ENCODE data around the gene MAP3K3.

The MAP3K3 gene

GRCh38 chr17:63694229-63694949, 72.2 kb downstream of the MAP3K3 start:
- DNase-seq: no peak

- no peak for DNase-seq
Observed at GRCh38 chr17:63694950-63695773, 72.9 kb downstream of the MAP3K3 start.

GRCh38 chr17:63695889-63696288, 73.7 kb downstream of the MAP3K3 start:
- no peak for DNase-seq

- peak; percentile 23 to 25 for DNase-seq
Observed at GRCh38 chr17:63696381-63696961, 74.3 kb downstream of the MAP3K3 start.

- DNase-seq: peak; percentile 70 to 77
Observed at GRCh38 chr17:63697341-63698286, 75.4 kb downstream of the MAP3K3 start.

- DNase-seq: no peak
Observed at GRCh38 chr17:63698381-63698885, 76.2 kb downstream of the MAP3K3 start.

- peak; percentile 52 to 61 for DNase-seq
Observed at GRCh38 chr17:63698886-63699637, 76.8 kb downstream of the MAP3K3 start.

GRCh38 chr17:63699638-63700527, 77.7 kb downstream of the MAP3K3 start, which contains the start of gene LIMD2:
LIMD2 (minus strand) TSS chr17:63700125; CDS start chr17:63699298, 827 bp downstream.
- peak; percentile 10 to 15 for DNase-seq

GRCh38 chr17:63700528-63701455, 78.6 kb downstream of the MAP3K3 start:
- DNase-seq: peak; percentile 51 to 71

GRCh38 chr17:63701456-63701820, 79.2 kb downstream of the MAP3K3 start:
- peak in 1 of 2 donors; percentile 1 for DNase-seq

- peak; percentile 40 to 56 for DNase-seq
Observed at GRCh38 chr17:63701868-63702720, 79.9 kb downstream of the MAP3K3 start.

- DNase-seq: no peak
Observed at GRCh38 chr17:63702721-63703015, 80.5 kb downstream of the MAP3K3 start.

- no peak for DNase-seq
Observed at GRCh38 chr17:63703029-63703428, 80.8 kb downstream of the MAP3K3 start.

GRCh38 chr17:63703556-63704258, 81.5 kb downstream of the MAP3K3 start:
- DNase-seq: no peak

GRCh38 chr17:63704259-63704576, 82.0 kb downstream of the MAP3K3 start:
- DNase-seq: no peak

- DNase-seq: no peak
Observed at GRCh38 chr17:63704836-63705235, 82.6 kb downstream of the MAP3K3 start.

- no peak for DNase-seq
Observed at GRCh38 chr17:63705657-63706056, 83.4 kb downstream of the MAP3K3 start.

Data from inflammatory macrophage treated with lipopolysaccharide for 1 hour (primary cell).